GM03348 (cell line): ENCODE results near the gene APOC1.
"Not testable (repeated sequence)": the region's sequence is repeated elsewhere in the genome, so short reads cannot be mapped to it uniquely, and the experiment has no call there.

Experiments used
- DNase-seq: peaks from one replicate; pipeline ENCODE4 v3.0.0; 2012; ENCODE audit warnings: low spot score

The APOC1 gene

DNA sequence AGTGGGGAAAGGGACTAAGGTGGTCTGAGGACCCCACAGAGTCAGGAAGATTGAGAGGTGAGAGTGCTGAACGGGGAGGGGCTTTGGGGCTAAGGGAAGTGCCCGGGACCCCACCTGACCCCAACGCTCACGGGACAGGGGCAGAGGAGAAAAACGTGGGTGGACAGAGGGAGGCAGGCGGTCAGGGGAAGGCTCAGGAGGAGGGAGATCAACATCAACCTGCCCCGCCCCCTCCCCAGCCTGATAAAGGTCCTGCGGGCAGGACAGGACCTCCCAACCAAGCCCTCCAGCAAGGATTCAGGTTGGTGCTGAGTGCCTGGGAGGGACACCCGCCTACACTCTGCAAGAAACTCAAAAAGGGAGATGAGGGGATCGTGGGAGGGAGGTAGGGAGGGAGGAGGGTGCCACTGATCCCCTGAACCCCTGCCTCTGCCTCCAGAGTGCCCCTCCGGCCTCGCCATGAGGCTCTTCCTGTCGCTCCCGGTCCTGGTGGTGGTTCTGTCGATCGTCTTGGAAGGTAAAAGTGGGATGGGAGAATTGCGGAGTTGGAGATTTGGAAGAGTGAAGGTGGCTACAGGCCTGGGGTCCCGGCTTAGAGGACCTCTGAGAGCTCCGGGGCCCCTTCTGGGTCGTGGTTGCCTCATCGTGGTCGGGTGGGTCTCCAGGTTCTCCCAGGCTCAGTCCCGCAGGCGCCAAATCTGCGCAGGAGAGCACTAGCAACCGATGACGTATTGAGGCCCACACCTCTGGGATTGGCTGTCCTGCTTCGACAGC lies at the start of gene APOC1:
TSS of gene APOC1 (plus strand) at position 176 of the 774 bp plus-strand sequence. CDS start at position 460, 284 bp downstream.
- DNase-seq = peak; percentile 94

DNA sequence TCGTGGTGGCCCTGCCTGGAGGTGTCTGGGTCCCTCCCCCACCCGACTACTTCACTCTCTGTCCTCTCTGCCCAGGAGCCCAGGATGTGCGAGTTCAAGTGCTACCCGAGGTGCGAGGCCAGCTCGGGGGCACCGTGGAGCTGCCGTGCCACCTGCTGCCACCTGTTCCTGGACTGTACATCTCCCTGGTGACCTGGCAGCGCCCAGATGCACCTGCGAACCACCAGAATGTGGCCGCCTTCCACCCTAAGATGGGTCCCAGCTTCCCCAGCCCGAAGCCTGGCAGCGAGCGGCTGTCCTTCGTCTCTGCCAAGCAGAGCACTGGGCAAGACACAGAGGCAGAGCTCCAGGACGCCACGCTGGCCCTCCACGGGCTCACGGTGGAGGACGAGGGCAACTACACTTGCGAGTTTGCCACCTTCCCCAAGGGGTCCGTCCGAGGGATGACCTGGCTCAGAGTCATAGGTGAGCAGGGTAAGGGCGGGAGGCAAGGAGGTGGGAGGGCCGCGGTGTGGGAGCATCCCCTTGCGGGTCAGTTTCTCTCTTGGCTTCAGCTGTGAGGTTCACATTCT lies 49.1 kb upstream of the APOC1 start:
- DNase-seq = no peak

DNA sequence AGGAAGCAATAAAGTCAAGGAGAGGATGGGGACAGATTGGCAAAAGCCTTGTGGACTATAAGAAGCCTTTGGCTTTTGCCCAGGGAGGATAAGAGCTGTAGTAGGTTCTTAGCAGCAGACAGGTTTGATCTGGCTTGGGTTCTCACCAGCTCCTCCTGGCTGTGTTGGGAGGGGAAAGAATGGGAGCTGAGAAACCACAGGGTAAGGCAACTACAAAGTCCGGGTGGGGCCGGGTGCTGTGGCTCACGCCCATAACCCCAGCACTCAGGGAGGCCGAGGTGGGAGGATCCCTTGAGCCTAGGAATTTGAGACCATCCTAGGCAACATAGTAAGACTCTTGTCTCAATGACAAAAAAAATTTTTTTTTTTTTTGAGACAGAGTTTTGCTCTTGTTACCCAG lies 47.7 kb upstream of the APOC1 start:
- no peak for DNase-seq

DNA sequence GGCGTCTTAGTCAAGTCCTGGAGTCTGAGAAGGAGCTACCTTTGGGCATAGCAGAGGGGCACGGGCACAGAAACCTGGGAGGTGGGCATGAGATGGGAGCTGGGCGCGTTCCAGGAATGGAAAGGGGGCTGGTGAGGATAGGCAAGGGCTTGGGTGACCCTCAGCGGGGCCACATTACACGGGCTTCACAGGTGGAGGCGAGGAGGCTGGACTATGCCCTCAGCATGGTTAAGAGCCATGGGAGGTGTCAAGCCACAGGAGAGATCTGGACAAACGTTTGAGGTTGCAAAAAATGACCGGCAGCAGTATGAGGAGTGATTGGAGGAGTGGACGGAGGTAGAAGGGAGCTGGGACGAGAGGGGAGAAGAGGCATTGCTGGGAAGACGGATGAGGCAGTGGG lies 46.8 kb upstream of the APOC1 start:
- DNase-seq = no peak

DNA sequence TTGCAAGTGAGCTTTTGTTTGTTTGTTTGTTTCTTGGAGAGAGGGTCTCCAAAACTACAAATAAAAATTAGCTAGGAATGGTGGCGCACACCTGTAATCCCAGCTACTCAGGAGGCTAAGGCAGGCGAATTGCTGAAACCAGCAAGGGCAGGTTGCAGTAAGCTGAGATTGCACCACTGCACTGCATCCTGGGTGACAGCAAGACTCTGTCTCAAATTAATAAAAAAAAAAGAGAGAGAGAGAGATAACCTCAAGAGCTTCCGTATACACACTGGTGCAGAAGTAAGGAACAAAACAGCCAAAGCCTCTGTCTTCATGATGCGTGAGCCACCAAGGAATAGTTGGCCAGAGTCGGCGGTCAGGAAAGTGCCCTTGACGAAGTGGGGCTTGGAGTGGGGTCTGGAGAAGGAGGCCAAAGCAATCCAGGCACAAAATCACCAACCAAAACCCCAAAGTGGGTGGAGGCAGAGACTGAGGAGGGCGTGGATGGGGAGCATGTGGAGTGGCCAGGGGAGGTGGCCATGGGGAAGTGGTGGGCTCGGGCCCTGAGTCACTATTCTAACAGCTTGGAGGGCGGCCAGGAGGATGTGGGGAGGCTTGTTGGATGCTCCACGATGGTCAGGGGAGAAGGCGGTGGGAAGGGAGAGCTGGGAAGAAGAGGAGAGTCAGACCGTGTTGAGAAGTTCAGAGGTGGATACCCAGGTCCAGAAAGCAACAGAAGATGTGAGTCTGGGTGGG lies 44.5 kb upstream of the APOC1 start:
- peak; percentile 39 for DNase-seq

- DNase-seq = no peak
Observed at GRCh38 chr19:44871809-44872208, 42.6 kb upstream of the APOC1 start.

- DNase-seq = no peak
Observed at GRCh38 chr19:44872661-44873060, 41.7 kb upstream of the APOC1 start.

DNA sequence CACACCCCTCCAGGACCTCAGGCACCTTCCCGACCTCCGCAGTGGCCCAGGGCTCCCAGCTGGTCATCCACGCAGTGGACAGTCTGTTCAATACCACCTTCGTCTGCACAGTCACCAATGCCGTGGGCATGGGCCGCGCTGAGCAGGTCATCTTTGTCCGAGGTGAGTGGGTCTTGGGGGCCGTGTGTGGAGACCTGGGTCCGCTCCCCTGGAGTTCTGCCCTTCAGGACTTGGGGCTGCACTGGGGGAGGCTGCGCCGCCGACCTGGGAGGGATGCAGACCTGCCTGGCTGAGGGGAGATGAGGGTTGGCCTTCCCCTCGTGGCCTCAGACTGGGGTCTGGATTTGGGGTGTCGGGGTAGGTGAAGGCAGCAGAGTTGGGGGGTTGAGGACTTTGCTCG lies 40.1 kb upstream of the APOC1 start:
- DNase-seq = no peak

DNA sequence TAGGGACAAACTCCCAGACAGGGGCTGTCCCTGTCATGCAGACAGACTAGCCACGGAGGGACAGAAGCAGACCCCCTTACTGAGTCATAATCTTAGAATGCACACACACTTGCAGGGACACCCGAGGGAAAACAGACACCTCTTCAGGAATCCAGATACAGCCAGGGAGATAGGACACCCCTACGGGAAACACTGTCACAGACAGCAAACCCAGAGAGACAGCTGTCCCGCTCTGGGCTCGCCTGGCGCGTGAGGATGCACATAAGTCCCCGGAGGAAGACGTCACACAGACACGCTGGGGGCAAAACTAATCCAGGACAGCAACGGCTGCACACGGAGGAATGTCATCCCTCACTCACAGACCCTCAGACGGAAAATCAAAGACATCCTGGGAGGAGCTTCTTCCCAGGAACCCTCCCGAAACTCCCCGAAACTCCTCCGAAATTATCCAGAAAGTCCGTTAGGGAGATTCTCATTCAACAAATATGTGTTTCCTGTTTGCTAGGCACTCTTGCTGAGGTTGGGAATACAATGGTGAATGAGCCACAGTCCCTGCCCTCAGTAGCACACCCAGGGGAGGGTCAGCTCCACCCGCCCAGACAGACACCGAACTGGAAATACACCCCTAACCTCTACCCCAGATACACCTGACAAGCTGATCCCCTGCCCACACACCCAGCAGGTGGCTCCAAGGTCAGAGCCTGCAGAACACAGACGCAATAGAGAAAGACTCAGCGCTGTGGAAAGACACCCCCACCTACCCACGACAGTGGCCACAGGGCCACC lies 38.5 kb upstream of the APOC1 start:
- no peak for DNase-seq

DNA sequence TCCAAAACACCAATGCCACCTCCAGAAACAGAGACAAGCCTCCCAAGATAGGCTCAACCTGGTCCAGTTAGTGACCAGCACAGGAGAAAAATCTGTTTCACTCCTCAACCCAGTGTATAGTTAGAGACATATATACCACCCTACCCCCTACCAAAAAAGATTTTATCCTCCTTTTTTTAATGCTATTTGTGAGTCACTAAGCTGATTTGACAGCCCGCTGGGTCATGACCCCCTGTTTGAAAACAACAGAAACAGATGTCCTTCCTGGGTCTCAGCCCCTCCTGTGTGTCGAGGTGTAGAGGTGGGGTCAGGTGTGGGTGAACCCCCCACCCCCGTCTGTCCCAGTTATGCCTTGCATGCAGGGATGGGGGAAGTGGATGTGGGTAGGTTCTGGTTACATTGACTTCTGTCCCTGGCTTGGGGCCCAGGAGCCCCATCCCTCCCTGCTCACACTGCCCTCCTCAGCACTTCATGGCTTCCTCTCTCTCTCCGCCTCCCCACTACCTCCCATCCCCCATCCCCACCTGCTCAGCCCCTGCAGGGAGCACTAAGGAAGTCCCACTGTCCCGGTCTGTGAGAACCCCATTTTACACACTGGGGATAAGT lies 37.4 kb upstream of the APOC1 start:
- no peak for DNase-seq

GRCh38 chr19:44878120-44878865 lies 36.1 kb upstream of the APOC1 start:
- DNase-seq = no peak

DNA sequence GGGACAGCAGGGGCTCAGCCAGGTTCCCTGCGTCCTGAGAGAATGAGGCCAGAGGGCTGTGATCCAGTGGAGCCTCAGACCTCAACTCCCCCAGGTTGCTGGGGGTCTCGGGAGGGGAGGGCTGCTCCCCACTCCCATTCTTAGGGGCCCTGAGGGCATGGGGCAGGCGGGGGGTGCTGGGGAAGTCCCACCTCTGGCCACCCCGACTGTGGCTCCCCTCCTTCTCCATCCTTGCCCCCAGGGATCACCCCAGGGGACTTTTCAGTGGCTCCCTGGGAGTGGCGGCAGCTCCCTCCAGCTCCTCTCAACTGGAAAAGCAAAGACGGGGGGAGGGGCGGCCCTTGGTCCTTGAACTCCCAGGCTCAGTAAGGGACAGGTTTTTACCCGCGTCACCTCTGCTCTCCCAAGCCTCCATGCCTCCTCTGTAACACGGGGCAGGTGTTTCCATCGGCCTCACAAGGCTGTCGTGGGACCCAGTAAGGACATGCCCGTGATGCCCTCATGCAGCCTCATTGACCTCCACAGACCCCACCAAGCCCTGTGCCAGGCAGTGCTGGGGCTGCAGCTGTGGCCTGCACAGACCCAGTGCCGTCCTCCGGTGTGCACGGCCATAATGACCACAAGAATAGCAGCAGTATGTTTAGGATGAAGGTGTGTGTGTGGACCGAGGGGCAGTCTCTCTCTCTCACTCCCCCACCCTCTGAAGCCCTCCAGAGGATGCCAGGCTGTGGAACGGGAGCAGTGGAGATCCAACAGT lies 34.9 kb upstream of the APOC1 start:
- DNase-seq = no peak

GRCh38 chr19:44882063-44882462 lies 32.3 kb upstream of the APOC1 start:
- DNase-seq = no peak

DNA sequence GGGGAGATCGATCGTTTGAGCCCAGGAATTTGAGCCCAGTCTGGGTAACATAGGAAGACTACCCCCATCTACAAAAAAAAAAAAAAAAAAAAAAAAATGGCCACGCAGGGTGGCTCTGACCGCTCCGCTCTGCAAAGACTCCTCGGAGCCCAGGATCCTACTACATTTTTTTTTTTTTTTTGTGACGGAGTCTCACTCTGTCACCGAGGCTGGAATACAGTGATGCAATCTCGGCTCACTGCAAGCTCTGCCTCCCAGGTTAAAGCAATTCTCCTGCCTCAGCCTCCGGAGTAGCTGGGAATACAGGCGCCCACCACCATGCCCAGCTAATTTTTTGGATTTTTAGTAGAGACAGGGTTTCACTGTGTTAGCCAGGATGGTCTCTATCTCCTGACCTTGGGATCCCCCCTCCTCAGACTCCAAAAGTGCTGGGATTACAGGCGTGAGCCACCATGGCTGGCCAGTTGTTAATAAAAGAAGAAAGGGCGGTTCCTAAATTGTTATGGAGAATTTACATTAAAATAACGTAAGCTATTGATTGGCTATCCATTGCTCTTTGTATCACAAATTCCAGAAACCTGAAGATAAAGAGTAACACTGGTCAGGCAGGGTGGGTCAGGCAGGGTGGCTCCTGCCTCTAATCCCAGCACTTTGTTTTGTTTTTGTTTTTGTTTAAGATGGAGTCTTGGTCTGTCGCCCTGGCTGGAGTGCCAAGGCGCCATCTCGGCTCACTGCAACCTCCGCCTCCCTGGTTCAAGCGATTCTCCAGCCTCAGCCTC lies 31.6 kb upstream of the APOC1 start:
- DNase-seq = not testable (repeated sequence)

DNA sequence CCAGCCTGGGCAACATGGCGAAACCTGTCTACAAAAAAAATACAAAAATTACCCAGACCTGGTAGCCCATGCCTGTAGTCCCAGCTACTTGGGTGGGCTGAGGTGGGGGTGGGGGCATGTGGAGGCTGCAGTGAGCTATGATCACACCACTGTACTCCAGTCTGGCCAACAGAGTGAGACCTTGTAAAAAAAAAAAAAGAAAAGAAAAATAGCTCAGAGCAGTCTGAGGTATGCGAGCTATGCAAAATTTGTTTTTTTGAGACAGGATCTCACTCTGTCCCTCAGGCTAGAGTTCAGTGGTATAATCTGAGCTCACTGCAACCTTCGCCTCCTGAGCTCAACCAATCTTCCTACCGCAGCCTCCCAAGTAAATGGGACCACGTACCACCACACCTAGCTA lies 30.5 kb upstream of the APOC1 start:
- no peak for DNase-seq

DNA sequence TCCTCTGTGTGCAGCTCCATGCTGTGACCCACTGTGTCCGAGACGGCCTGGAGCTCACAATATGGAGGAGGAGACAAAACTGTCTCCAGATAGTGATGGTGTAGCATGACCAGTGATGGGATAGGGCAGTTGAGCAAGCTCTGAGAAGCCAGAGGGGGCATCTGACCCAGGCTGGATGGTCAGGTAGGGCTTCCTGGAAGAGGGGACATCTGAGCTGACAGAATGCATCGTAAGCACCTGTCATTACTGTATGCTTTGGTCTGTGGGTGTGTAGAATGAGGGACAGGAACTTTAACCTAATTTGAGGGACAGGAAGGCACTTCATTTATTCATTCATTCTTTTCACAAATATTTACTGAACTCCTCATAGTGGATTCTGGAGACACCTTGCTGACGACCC lies 29.8 kb upstream of the APOC1 start:
- DNase-seq = no peak

DNA sequence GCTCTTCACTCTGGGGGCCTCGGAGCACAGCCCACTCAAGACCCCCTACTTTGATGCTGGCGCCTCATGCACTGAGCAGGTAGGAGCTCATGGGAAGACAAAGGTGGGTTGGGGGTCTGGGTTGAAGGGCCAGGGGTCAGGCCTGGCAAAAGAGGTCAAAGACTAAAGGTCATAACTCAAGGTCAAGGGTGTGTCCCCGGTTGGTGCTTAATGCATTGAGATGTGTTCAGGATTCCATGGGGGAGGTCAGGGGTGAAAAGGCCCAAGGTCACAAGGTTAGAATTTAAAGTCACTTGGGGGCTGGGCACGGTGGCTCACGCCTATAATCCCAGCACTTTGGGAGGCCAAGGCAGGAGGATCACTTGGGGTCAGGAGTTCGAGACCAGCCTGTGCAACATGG lies 28.3 kb upstream of the APOC1 start:
- DNase-seq = no peak

DNA sequence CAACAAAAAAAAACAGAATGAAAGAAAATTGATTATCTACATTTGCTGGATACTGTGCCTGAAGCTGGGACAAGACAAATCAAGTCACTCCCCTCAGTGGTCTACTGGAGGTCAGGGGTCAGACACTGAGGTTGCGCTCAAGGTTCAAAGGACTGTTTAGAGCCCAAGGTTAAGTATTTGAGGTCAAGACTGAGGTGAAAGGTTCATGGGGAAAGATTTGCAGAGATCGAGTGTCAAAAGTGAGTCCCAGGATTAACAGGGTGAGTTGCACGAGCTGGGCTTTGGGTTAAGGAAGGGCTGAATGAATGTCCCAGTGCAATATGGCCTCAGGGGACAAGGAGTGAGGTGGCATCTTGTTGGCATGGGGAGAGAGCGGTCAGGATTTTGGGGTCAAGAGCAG lies 26.8 kb upstream of the APOC1 start:
- no peak for DNase-seq

GRCh38 chr19:44888335-44888734 lies 26.1 kb upstream of the APOC1 start:
- not testable (repeated sequence) for DNase-seq
